Measurements from ENCODE around the gene KLF6. TPM values are rescaled to one million over a fixed set of nuclear protein-coding genes. Genes with fewer than 3 reads are reported as not detected.

The KLF6 gene
- polyA plus RNA-seq, 1 donor from 2014 or later, result 10.4 TPM

GRCh38 chr10:3764626-3765112, 20.3 kb downstream of the KLF6 start:
- Histone ChIP-seq H3K27me3 (ENCODE audit: insufficient read depth, low read depth, low read length) (no peaks in the 10 kb centered on the region), H3K79me2 (replicated peaks; ENCODE audit: insufficient read depth, low read length) (no peaks in the 10 kb centered on the region), H2AFZ (ENCODE audit: low read depth, low read length) (no peak overlapping the region), H3K36me3 (ENCODE audit: insufficient read depth, low read length) (no peaks in the 10 kb centered on the region), H4K20me1 (ENCODE audit: insufficient read depth) (no peaks in the 10 kb centered on the region), H3K27ac (ENCODE audit: low read length) (no peak overlapping the region), H3K4me2 (ENCODE audit: low read length) (no peak overlapping the region), H3K9me3 (ENCODE audit: low read length) (no peaks in the 10 kb centered on the region), H3K4me3 (ENCODE audit: low read length) (no peak overlapping the region), H3K9me2 (ENCODE audit: insufficient read depth, low read length) (no peaks in the 10 kb centered on the region), H3K9ac (ENCODE audit: low read length) (no peak overlapping the region), H3F3A (ENCODE audit: insufficient read depth, low read length, poor library complexity, severe bottlenecking) (no peaks in the 10 kb centered on the region)
- TF ChIP-seq POLR2AphosphoS5 (IDR thresholded peaks at IDR 0.05), result no peak
- TF ChIP-seq MXI1 (conservative IDR thresholded peaks at IDR 0.05; ENCODE audit: poor library complexity, severe bottlenecking), result no peak
- no peak for TF ChIP-seq TAF1 (IDR thresholded peaks at IDR 0.05; ENCODE audit: low read depth)
- TF ChIP-seq EZH2 (IDR thresholded peaks at IDR 0.05; ENCODE audit: borderline replicate concordance, insufficient read depth, low read length, poor library complexity, severe bottlenecking), result no peak
- no peak for TF ChIP-seq CTCF (IDR thresholded peaks at IDR 0.05; ENCODE audit: poor library complexity, severe bottlenecking)

GRCh38 chr10:3763852-3764625, 21.0 kb downstream of the KLF6 start:
- H3K9me3 ChIP-seq (ENCODE audit: low read length), result no peaks in the 10 kb centered on the region
- no peak overlapping the region for H3K4me3 ChIP-seq (ENCODE audit: low read length)
- no peak overlapping the region for H2AFZ ChIP-seq (ENCODE audit: low read depth, low read length)
- no peaks in the 10 kb centered on the region for H3F3A ChIP-seq (ENCODE audit: insufficient read depth, low read length, poor library complexity, severe bottlenecking)
- no peaks in the 10 kb centered on the region for H3K79me2 ChIP-seq (replicated peaks; ENCODE audit: insufficient read depth, low read length)
- H4K20me1 ChIP-seq (ENCODE audit: insufficient read depth), result no peaks in the 10 kb centered on the region
- H3K36me3 ChIP-seq (ENCODE audit: insufficient read depth, low read length), result no peaks in the 10 kb centered on the region
- no peak overlapping the region for H3K4me2 ChIP-seq (ENCODE audit: low read length)
- no peak overlapping the region for H3K27ac ChIP-seq (ENCODE audit: low read length)
- no peak overlapping the region for H3K9ac ChIP-seq (ENCODE audit: low read length)
- no peaks in the 10 kb centered on the region for H3K27me3 ChIP-seq (ENCODE audit: insufficient read depth, low read depth, low read length)
- no peaks in the 10 kb centered on the region for H3K9me2 ChIP-seq (ENCODE audit: insufficient read depth, low read length)
- TF ChIP-seq CTCF (IDR thresholded peaks at IDR 0.05; ENCODE audit: poor library complexity, severe bottlenecking) (no peak), MXI1 (conservative IDR thresholded peaks at IDR 0.05; ENCODE audit: poor library complexity, severe bottlenecking) (no peak)

- H3F3A ChIP-seq (ENCODE audit: insufficient read depth, low read length, poor library complexity, severe bottlenecking), result no peaks in the 10 kb centered on the region
- H3K9me3 ChIP-seq (ENCODE audit: low read length), result no peaks in the 10 kb centered on the region
- no peak overlapping the region for H3K4me2 ChIP-seq (ENCODE audit: low read length)
- no peaks in the 10 kb centered on the region for H4K20me1 ChIP-seq (ENCODE audit: insufficient read depth)
- H3K27me3 ChIP-seq (ENCODE audit: insufficient read depth, low read depth, low read length), result no peaks in the 10 kb centered on the region
- H3K9ac ChIP-seq (ENCODE audit: low read length), result no peak overlapping the region
- no peaks in the 10 kb centered on the region for H3K36me3 ChIP-seq (ENCODE audit: insufficient read depth, low read length)
- H2AFZ ChIP-seq (ENCODE audit: low read depth, low read length), result no peak overlapping the region
- H3K79me2 ChIP-seq (replicated peaks; ENCODE audit: insufficient read depth, low read length), result no peaks in the 10 kb centered on the region
- no peak overlapping the region for H3K4me3 ChIP-seq (ENCODE audit: low read length)
- H3K9me2 ChIP-seq (ENCODE audit: insufficient read depth, low read length), result no peaks in the 10 kb centered on the region
- H3K27ac ChIP-seq (ENCODE audit: low read length), result no peak overlapping the region
- TF ChIP-seq EP300 (conservative IDR thresholded peaks at IDR 0.05; ENCODE audit: poor library complexity, severe bottlenecking) (no peak), MXI1 (conservative IDR thresholded peaks at IDR 0.05; ENCODE audit: poor library complexity, severe bottlenecking) (no peak), TAF1 (IDR thresholded peaks at IDR 0.05; ENCODE audit: low read depth) (no peak), EZH2 (IDR thresholded peaks at IDR 0.05; ENCODE audit: borderline replicate concordance, insufficient read depth, low read length, poor library complexity, severe bottlenecking) (no peak), REST (IDR thresholded peaks at IDR 0.05; ENCODE audit: borderline replicate concordance) (no peak), SMC3 (conservative IDR thresholded peaks at IDR 0.05; ENCODE audit: poor library complexity) (no peak), CTCF (IDR thresholded peaks at IDR 0.05; ENCODE audit: poor library complexity, severe bottlenecking) (no peak), RAD21 (conservative IDR thresholded peaks at IDR 0.05) (no peak), POLR2AphosphoS5 (IDR thresholded peaks at IDR 0.05) (no peak)
Measured at GRCh38 chr10:3763035-3763456, 22.0 kb downstream of the KLF6 start.

Measured in neural cell (in vitro differentiated cells).